HepG2 (cell line): ENCODE measurements around the gene DNASE1. TPM values are rescaled to one million over a fixed set of nuclear protein-coding genes. Genes with fewer than 3 reads are reported as not detected.

ENCODE experiments used
- AKAP8 ChIP-seq: sonication (generic); formaldehyde crosslinking; IDR thresholded peaks from 2 replicates; pipeline ENCODE4 v1.5.1; 2020; ENCODE audit warnings: mild to moderate bottlenecking, missing genetic modification reagents
- DZIP1 ChIP-seq: sonication (generic); formaldehyde crosslinking; IDR thresholded peaks from 2 replicates; pipeline ENCODE4 v1.5.0; 2020; ENCODE audit warnings: mild to moderate bottlenecking, missing genetic modification reagents
- ELF1 ChIP-seq: sonication (generic); formaldehyde crosslinking; IDR thresholded peaks from 2 replicates; pipeline ENCODE4 v1.4.0; 2020; ENCODE audit warnings: missing genetic modification reagents
- ETS1 ChIP-seq: sonication (generic); formaldehyde crosslinking; IDR thresholded peaks from 2 replicates; pipeline ENCODE4 v1.4.0; 2020; ENCODE audit warnings: missing genetic modification reagents
- ETV6 ChIP-seq: sonication (generic); formaldehyde crosslinking; conservative IDR thresholded peaks from 2 replicates; pipeline ENCODE4 v1.4.0; 2020; ENCODE audit warnings: missing genetic modification reagents
- IRF9 ChIP-seq: sonication (generic); formaldehyde crosslinking; IDR thresholded peaks from 2 replicates; pipeline ENCODE4 v1.8.0; 2022; ENCODE audit warnings: missing genetic modification reagents, mild to moderate bottlenecking, borderline replicate concordance
- KDM3A ChIP-seq: IDR thresholded peaks from 2 replicates; pipeline ENCODE4 v1.6.1; 2018; ENCODE audit warnings: low read depth, missing compliant biosample characterization
- MAFG ChIP-seq: sonication (generic); formaldehyde crosslinking; IDR thresholded peaks from 2 replicates; pipeline ENCODE4 v1.5.1; 2020; ENCODE audit warnings: mild to moderate bottlenecking, missing genetic modification reagents
- MED1 ChIP-seq: sonication (generic); formaldehyde crosslinking; IDR thresholded peaks from 2 replicates; pipeline ENCODE4 v1.4.0; 2020; ENCODE audit warnings: missing genetic modification reagents
- MYPOP ChIP-seq: sonication (generic); formaldehyde crosslinking; IDR thresholded peaks from 2 replicates; pipeline ENCODE4 v1.8.1; 2023; ENCODE audit warnings: mild to moderate bottlenecking, moderate library complexity, missing genetic modification reagents
- NAIF1 ChIP-seq: sonication (generic); formaldehyde crosslinking; IDR thresholded peaks from 2 replicates; pipeline ENCODE4 v1.5.0; 2020; ENCODE audit warnings: mild to moderate bottlenecking, missing genetic modification reagents, borderline replicate concordance
- PRPF4 ChIP-seq: fragments of 200-400 bp; formaldehyde crosslinking; IDR thresholded peaks from 2 replicates; pipeline ENCODE4 v1.6.1; 2016; ENCODE audit warnings: low read length, low read depth; ENCODE audit not compliant: poor library complexity, severe bottlenecking
- RELA ChIP-seq: sonication (generic); formaldehyde crosslinking; IDR thresholded peaks from 2 replicates; pipeline ENCODE4 v1.4.0; 2020; ENCODE audit warnings: missing genetic modification reagents
- RXRA ChIP-seq: sonication (generic); formaldehyde crosslinking; IDR thresholded peaks from 2 replicates; pipeline ENCODE4 v1.5.1; 2020; ENCODE audit warnings: missing genetic modification reagents
- SP140L ChIP-seq: sonication (generic); formaldehyde crosslinking; IDR thresholded peaks from 2 replicates; pipeline ENCODE4 v1.4.0; 2020; ENCODE audit warnings: missing genetic modification reagents, borderline replicate concordance
- SRSF9 ChIP-seq: fragments of 200-400 bp; formaldehyde crosslinking; IDR thresholded peaks from 2 replicates; pipeline ENCODE4 v1.6.1; 2018; ENCODE audit warnings: borderline replicate concordance, mild to moderate bottlenecking, low read depth, low read length; ENCODE audit not compliant: insufficient read depth, poor library complexity, severe bottlenecking
- TARDBP ChIP-seq: sonication (generic); formaldehyde crosslinking; IDR thresholded peaks from 2 replicates; pipeline ENCODE4 v1.8.0; 2022; ENCODE audit warnings: mild to moderate bottlenecking, missing genetic modification reagents
- TFDP2 ChIP-seq: sonication (generic); formaldehyde crosslinking; IDR thresholded peaks from 2 replicates; pipeline ENCODE4 v1.4.0; 2020; ENCODE audit warnings: missing genetic modification reagents
- ZNF275 ChIP-seq: sonication (generic); formaldehyde crosslinking; IDR thresholded peaks from 2 replicates; pipeline ENCODE4 v1.8.0; 2022; ENCODE audit warnings: missing genetic modification reagents, mild to moderate bottlenecking, inconsistent platforms, borderline replicate concordance
- ZNF431 ChIP-seq: sonication (generic); formaldehyde crosslinking; IDR thresholded peaks from 2 replicates; pipeline ENCODE4 v1.9.0; 2022; ENCODE audit warnings: missing genetic modification reagents, low read depth, mild to moderate bottlenecking, borderline replicate concordance
- ZNF672 ChIP-seq: sonication (generic); formaldehyde crosslinking; IDR thresholded peaks from 2 replicates; pipeline ENCODE4 v1.8.1; 2022; ENCODE audit warnings: missing genetic modification reagents
- ZSCAN21 ChIP-seq: sonication (generic); formaldehyde crosslinking; IDR thresholded peaks from 2 replicates; pipeline ENCODE4 v1.8.0; 2022; ENCODE audit warnings: mild to moderate bottlenecking, missing genetic modification reagents, moderate library complexity, borderline replicate concordance
- polyA plus RNA-seq, 8 experiments: library from polyadenylated mRNA; depleted of rRNA in 3 of 8; stranded (reverse) in 7 of 8; unstranded in 1 of 8; fragments of >200 nt; fragmentation: Illumina TruSeq in 4 of 8; extraction: Trizol in 4 of 8; gene quantifications; 2 replicates each; pipeline versions ENCODE4 v1.2.1 to v1.2.3, GENCODE V29; 2011 to 2016; ENCODE audit warnings: low read depth in 4 of 8, missing spikeins in 1 of 8, mixed read lengths in 1 of 8; ENCODE audit not compliant: insufficient read depth in 1 of 8
- total RNA-seq, 5 experiments: library from RNA; depleted of rRNA; stranded (reverse); fragments of >200 nt; fragmentation: Illumina TruSeq; extraction: Trizol; gene quantifications; 2 replicates each; pipeline ENCODE4 v1.2.3, GENCODE V29; 2016; ENCODE audit warnings: low read depth in 1 of 5

Gene DNASE1
- total and polyA plus RNA-seq, 2 of the 13 experiments (the other 11 are each of a cell fraction or from before 2014, with no cell fraction given), result 7.1 to 11.1 TPM

- TF ChIP-seq ZNF431 (CRISPR knock-in tag) (no peak), SP140L (no peak), ELF1 (no peak), TFDP2 (CRISPR knock-in tag) (no peak), ETS1 (CRISPR knock-in tag) (no peak), KDM3A (CRISPR knock-in tag) (no peak), RELA (no peak), TARDBP (no peak), NAIF1 (CRISPR knock-in tag) (no peak), MED1 (CRISPR knock-in tag) (peak; percentile 28; the same call in 1 of the 2 replicates), RXRA (no peak), ZNF275 (CRISPR knock-in tag) (no peak), PRPF4 (no peak), IRF9 (CRISPR knock-in tag) (no peak), SRSF9 (no peak), ZSCAN21 (CRISPR knock-in tag) (no peak), ZNF672 (CRISPR knock-in tag) (no peak), AKAP8 (CRISPR knock-in tag) (0 out of 2 replicates have a peak, but pooled peaks have one; percentile 52), MYPOP (no peak), MAFG (no peak), DZIP1 (CRISPR knock-in tag) (no peak), ETV6 (CRISPR knock-in tag) (no peak)
Observed at GRCh38 chr16:3690470-3690928, 36.0 kb downstream of the DNASE1 start (continued).
